Neuronal stem cell (in vitro differentiated cells): ENCODE results near the gene PPP1R14D.

Experiments
- DNase-seq: peaks from one replicate; pipeline ENCODE4 v3.0.0-alpha.2; 2013; ENCODE audit warnings: low spot score
- H2AFZ ChIP-seq: one replicate; pipeline ENCODE4 v1.6.1; 2013; ENCODE audit warnings: mild to moderate bottlenecking, low read length, inconsistent platforms
- H2AK5ac ChIP-seq: 2 replicates; pipeline ENCODE4 v1.6.1; 2013; ENCODE audit warnings: low read depth, mild to moderate bottlenecking, inconsistent platforms, low read length, moderate library complexity, mixed read lengths
- H2BK120ac ChIP-seq: 2 replicates; pipeline ENCODE4 v1.6.1; 2013; ENCODE audit warnings: low read depth, mild to moderate bottlenecking, inconsistent platforms, low read length, moderate library complexity, mixed read lengths
- H2BK12ac ChIP-seq: one replicate; pipeline ENCODE4 v1.6.1; 2013; ENCODE audit warnings: low read length, inconsistent platforms
- H2BK15ac ChIP-seq: 2 replicates; pipeline ENCODE4 v1.6.1; 2013; ENCODE audit warnings: mild to moderate bottlenecking, low read length, inconsistent platforms, mixed read lengths
- H2BK5ac ChIP-seq: one replicate; pipeline ENCODE4 v1.6.1; 2013; ENCODE audit warnings: inconsistent platforms, mild to moderate bottlenecking, low read length, moderate library complexity
- H3K14ac ChIP-seq: one replicate; pipeline ENCODE4 v1.6.1; 2013; ENCODE audit warnings: low read length, inconsistent platforms
- H3K18ac ChIP-seq: 2 replicates; pipeline ENCODE4 v1.6.1; 2013; ENCODE audit warnings: low read length, inconsistent platforms
- H3K23ac ChIP-seq: 2 replicates; pipeline ENCODE4 v1.6.1; 2013; ENCODE audit warnings: low read depth, mild to moderate bottlenecking, mixed read lengths, low read length, inconsistent platforms; ENCODE audit not compliant: poor library complexity
- H3K27ac ChIP-seq: replicated peaks from 3 replicates; pipeline ENCODE4 v1.5.1; 2013; ENCODE audit warnings: low read length, inconsistent platforms
- H3K27me3 ChIP-seq, 3 experiments: 2 replicates each; pipeline ENCODE4 v1.6.1; 2013; ENCODE audit warnings: low read length in 3 of 3, mild to moderate bottlenecking in 2 of 3, inconsistent platforms in 1 of 3, low read depth in 1 of 3, mixed read lengths in 1 of 3, moderate library complexity in 1 of 3; ENCODE audit not compliant: control insufficient read depth in 3 of 3, insufficient read depth in 3 of 3
- H3K36me3 ChIP-seq, 2 donors: replicated peaks in 1 of 2; 2 replicates each; pipeline ENCODE4 v1.6.1; 2013; ENCODE audit warnings: low read length in 2 of 2; ENCODE audit not compliant: control insufficient read depth in 2 of 2, insufficient read depth in 2 of 2
- H3K4ac ChIP-seq: 2 replicates; pipeline ENCODE4 v1.6.1; 2013; ENCODE audit warnings: inconsistent platforms, mild to moderate bottlenecking, low read length, moderate library complexity
- H3K4me1 ChIP-seq, 2 donors: 1 replicate in 1 of 2; 2 replicates in 1 of 2; pipeline ENCODE4 v1.6.1; 2013; ENCODE audit warnings: low read length in 2 of 2, low read depth in 1 of 2; ENCODE audit not compliant: control insufficient read depth in 2 of 2, insufficient read depth in 1 of 2
- H3K4me2 ChIP-seq: one replicate; pipeline ENCODE4 v1.6.1; 2013; ENCODE audit warnings: mild to moderate bottlenecking, low read length, inconsistent platforms; ENCODE audit not compliant: insufficient read depth, poor library complexity, severe bottlenecking
- H3K4me3 ChIP-seq, 2 donors: 2 replicates each; pipeline ENCODE4 v1.5.1; 2013; ENCODE audit warnings: low read length in 2 of 2, mild to moderate bottlenecking in 2 of 2, inconsistent platforms in 1 of 2, moderate library complexity in 1 of 2
- H3K79me1 ChIP-seq: one replicate; pipeline ENCODE4 v1.6.1; 2013; ENCODE audit warnings: low read depth, mild to moderate bottlenecking, inconsistent platforms, low read length, moderate library complexity
- H3K9ac ChIP-seq: one replicate; pipeline ENCODE4 v1.6.1; 2013; ENCODE audit warnings: mild to moderate bottlenecking, low read depth, low read length, inconsistent platforms; ENCODE audit not compliant: poor library complexity
- H3K9me3 ChIP-seq, 2 donors: replicated peaks in 1 of 2; 2 replicates each; pipeline versions ENCODE3 to v1.6.1; 2013; ENCODE audit warnings: low read length in 2 of 2, mild to moderate bottlenecking in 2 of 2, inconsistent platforms in 1 of 2, low read depth in 1 of 2, mixed read lengths in 1 of 2, moderate library complexity in 1 of 2; ENCODE audit not compliant: control insufficient read depth in 2 of 2, insufficient read depth in 1 of 2
- H4K8ac ChIP-seq: one replicate; pipeline ENCODE4 v1.6.1; 2013; ENCODE audit warnings: low read depth, mild to moderate bottlenecking, inconsistent platforms, low read length, moderate library complexity
- H4K91ac ChIP-seq: one replicate; pipeline ENCODE4 v1.6.1; 2013; ENCODE audit warnings: low read length, low read depth, mild to moderate bottlenecking, inconsistent platforms; ENCODE audit not compliant: poor library complexity
- WGBS, 2 donors: extraction: QIAGEN DNeasy Blood & Tissue Kit; methylation state at CpG; one replicate each; pipeline ENCODE4 v1.1.7; 2013; ENCODE audit warnings: missing lambda C conversion rate in 2 of 2, mixed read lengths in 1 of 2; ENCODE audit not compliant: insufficient read length in 2 of 2, insufficient replicate concordance in 1 of 2; ENCODE audit errors: extremely low coverage in 2 of 2; 5-methylcytosine and 5-hydroxymethylcytosine counted together

PPP1R14D gene

GRCh38 chr15:40768521-40769273, 59.8 kb downstream of the PPP1R14D start:
- Histone ChIP-seq H3K36me3 (peaks cover 6 to 26% of the 10 kb centered on the region in 2 donors), H2BK5ac (no peak overlapping the region), H3K4me2 (no peak overlapping the region), H3K27ac (no peak overlapping the region), H2BK12ac (no peak overlapping the region), H3K27me3 (peaks cover 0 to 18% (median 0%) of the 10 kb centered on the region in 3 experiments), H3K9me3 (no peaks in the 10 kb centered on the region), H4K8ac (no peak overlapping the region), H3K9ac (no peak overlapping the region), H3K23ac (peak overlapping the region; percentile 60), H3K4ac (no peak overlapping the region), H3K79me1 (peaks cover 2% of the 10 kb centered on the region), H3K4me1 (peaks cover 2 to 15% of the 10 kb centered on the region in 2 donors), H2AFZ (no peak overlapping the region), H2AK5ac (no peak overlapping the region), H3K18ac (no peak overlapping the region), H2BK15ac (no peak overlapping the region), H3K4me3 (no peak overlapping the region), H2BK120ac (no peak overlapping the region), H3K14ac (no peak overlapping the region), H4K91ac (no peak overlapping the region)
- DNase-seq = no peak
- no CpG with 5 or more reads among the region's 21 CpGs for WGBS, 2 donors

- Histone ChIP-seq H3K4me1 (peaks cover 2 to 18% of the 10 kb centered on the region in 2 donors), H3K4me2 (no peak overlapping the region), H2AFZ (no peak overlapping the region), H3K4me3 (no peak overlapping the region), H3K79me1 (peaks cover 2% of the 10 kb centered on the region), H3K27ac (no peak overlapping the region), H2AK5ac (no peak overlapping the region), H4K8ac (no peak overlapping the region), H2BK5ac (no peak overlapping the region), H3K18ac (no peak overlapping the region), H3K27me3 (peaks cover 0 to 26% (median 4%) of the 10 kb centered on the region in 3 experiments), H2BK12ac (no peak overlapping the region), H2BK15ac (no peak overlapping the region), H3K23ac (peak overlapping the region; percentile 60), H3K14ac (no peak overlapping the region), H3K36me3 (peaks cover 2 to 19% of the 10 kb centered on the region in 2 donors), H2BK120ac (no peak overlapping the region), H3K4ac (no peak overlapping the region), H4K91ac (no peak overlapping the region), H3K9me3 (no peaks in the 10 kb centered on the region), H3K9ac (peak overlapping the region; percentile 37)
- no peak for DNase-seq
- 100% methylated on average over 1 of the region's 29 CpGs; no CpG with 5 or more reads in 1 of the 2 donors for WGBS, 2 donors
Measured at GRCh38 chr15:40767838-40768500, 60.5 kb downstream of the PPP1R14D start.

GRCh38 chr15:40766906-40767837, 61.3 kb downstream of the PPP1R14D start:
- Histone ChIP-seq H3K23ac (no peak overlapping the region), H3K18ac (no peak overlapping the region), H3K4ac (no peak overlapping the region), H2BK15ac (no peak overlapping the region), H3K9ac (peak overlapping the region; percentile 47), H2BK120ac (no peak overlapping the region), H3K4me2 (no peak overlapping the region), H3K4me1 (peaks cover 2 to 18% of the 10 kb centered on the region in 2 donors), H3K79me1 (no peaks in the 10 kb centered on the region), H2AK5ac (peak overlapping the region; percentile 68), H2BK12ac (no peak overlapping the region), H4K8ac (no peak overlapping the region), H3K14ac (no peak overlapping the region), H4K91ac (no peak overlapping the region), H3K27me3 (peaks cover 0 to 28% (median 4%) of the 10 kb centered on the region in 3 experiments), H3K4me3 (no peak overlapping the region), H2BK5ac (no peak overlapping the region), H3K9me3 (no peaks in the 10 kb centered on the region), H3K27ac (no peak overlapping the region), H3K36me3 (peaks cover 2 to 17% of the 10 kb centered on the region in 2 donors), H2AFZ (no peak overlapping the region)
- no CpG with 5 or more reads among the region's 32 CpGs for WGBS, 2 donors
- no peak for DNase-seq
